ENCODE data around the gene SDCCAG8. TPM values are rescaled to one million over a fixed set of nuclear protein-coding genes. Genes with fewer than 3 reads are reported as not detected.

The SDCCAG8 gene
- total and polyA plus RNA-seq, 4 donors = 25.4 to 96.7 (median 48.2) TPM

DNA sequence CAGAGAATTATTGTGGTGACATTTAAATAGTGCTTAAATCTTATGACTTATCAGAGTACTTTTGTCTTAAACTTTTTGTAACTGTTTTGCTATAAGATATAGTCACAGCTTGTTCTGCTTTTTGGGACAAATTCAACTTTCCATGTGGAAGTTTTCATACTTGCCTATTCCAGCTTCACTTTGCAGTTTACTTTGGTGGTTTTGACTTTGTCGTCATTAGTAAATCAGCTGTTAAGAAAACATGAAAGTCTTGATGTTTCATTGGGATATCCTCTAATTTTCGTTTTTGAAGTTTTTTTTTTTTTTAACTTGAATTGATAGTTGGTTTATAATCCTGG lies 31.3 kb downstream of the SDCCAG8 start:
- ATAC-seq (ENCODE audit: insufficient read depth, low FRiP score) (no peak), DNase-seq (peak in 2 of 3 donors; percentile 76 to 86)
- Histone ChIP-seq H3K36me3 (ENCODE audit: control insufficient read depth in 4 of 4, insufficient read depth in 4 of 4, low read length in 4 of 4) (peaks cover 0 to 22% (median 10%) of the 10 kb centered on the region in 4 donors), H3K9ac (ENCODE audit: insufficient read depth in 1 of 2, low read length in 2 of 2) (peak overlapping the region in 1 of 2 donors; percentile 8), H3K4me1 (ENCODE audit: control insufficient read depth in 5 of 5, insufficient read depth in 5 of 5, low read length in 5 of 5) (peaks cover 0 to 22% (median 0%) of the 10 kb centered on the region in 5 donors), H3K27me3 (ENCODE audit: control insufficient read depth in 3 of 3, insufficient read depth in 3 of 3, low read length in 2 of 3) (no peaks in the 10 kb centered on the region), H3K4me3 (no peak overlapping the region), H3K27ac (ENCODE audit: low read depth in 1 of 2, low read length in 1 of 2) (no peak overlapping the region), H3K9me3 (ENCODE audit: control insufficient read depth in 4 of 4, insufficient read depth in 3 of 4, low read length in 3 of 4) (no peaks in the 10 kb centered on the region)
- 50 to 51% methylated on average over 2 of the region's 2 CpGs for WGBS, 2 donors
- TF ChIP-seq, protein P1, sequence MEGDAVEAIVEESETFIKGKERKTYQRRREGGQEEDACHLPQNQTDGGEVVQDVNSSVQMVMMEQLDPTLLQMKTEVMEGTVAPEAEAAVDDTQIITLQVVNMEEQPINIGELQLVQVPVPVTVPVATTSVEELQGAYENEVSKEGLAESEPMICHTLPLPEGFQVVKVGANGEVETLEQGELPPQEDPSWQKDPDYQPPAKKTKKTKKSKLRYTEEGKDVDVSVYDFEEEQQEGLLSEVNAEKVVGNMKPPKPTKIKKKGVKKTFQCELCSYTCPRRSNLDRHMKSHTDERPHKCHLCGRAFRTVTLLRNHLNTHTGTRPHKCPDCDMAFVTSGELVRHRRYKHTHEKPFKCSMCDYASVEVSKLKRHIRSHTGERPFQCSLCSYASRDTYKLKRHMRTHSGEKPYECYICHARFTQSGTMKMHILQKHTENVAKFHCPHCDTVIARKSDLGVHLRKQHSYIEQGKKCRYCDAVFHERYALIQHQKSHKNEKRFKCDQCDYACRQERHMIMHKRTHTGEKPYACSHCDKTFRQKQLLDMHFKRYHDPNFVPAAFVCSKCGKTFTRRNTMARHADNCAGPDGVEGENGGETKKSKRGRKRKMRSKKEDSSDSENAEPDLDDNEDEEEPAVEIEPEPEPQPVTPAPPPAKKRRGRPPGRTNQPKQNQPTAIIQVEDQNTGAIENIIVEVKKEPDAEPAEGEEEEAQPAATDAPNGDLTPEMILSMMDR (IDR thresholded peaks at IDR 0.05; ENCODE audit: control extremely low read depth, extremely low read depth) = no peak

DNA sequence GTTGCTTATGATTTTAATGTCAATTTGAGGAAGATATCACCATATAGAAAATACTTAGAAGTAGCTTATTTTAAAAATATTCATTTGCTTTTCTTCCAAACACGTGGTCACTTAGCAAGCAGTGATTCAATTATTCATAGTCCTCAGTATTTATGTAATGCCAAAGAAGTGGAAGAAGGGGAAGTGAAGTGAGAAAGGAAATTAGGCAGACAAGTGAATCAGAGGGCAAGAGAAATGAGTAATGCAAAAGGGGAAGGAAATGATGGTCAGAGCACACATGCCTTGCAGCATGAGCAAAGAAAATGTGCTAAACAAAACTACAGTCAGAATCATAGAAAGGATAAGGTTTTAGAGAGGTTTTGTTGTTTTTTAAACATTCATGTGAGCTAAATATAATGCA lies 31.8 kb downstream of the SDCCAG8 start:
- no peak overlapping the region for H3K27ac ChIP-seq (ENCODE audit: low read depth in 1 of 2, low read length in 1 of 2)
- H3K27me3 ChIP-seq (ENCODE audit: control insufficient read depth in 3 of 3, insufficient read depth in 3 of 3, low read length in 2 of 3) = no peaks in the 10 kb centered on the region
- WGBS, 2 donors = 5% methylated on average over 1 of the region's 1 CpG
- no peak overlapping the region for H3K4me3 ChIP-seq
- peak; percentile 90 for ATAC-seq (ENCODE audit: insufficient read depth, low FRiP score)
- TF ChIP-seq, protein P1 (IDR thresholded peaks at IDR 0.05; ENCODE audit: control extremely low read depth, extremely low read depth) = no peak
- peak in 2 of 3 donors; percentile 50 to 53 for DNase-seq
- peak overlapping the region in 1 of 2 donors; percentile 8 for H3K9ac ChIP-seq (ENCODE audit: insufficient read depth in 1 of 2, low read length in 2 of 2)
- peaks cover 0 to 22% (median 9%) of the 10 kb centered on the region in 4 donors for H3K36me3 ChIP-seq (ENCODE audit: control insufficient read depth in 4 of 4, insufficient read depth in 4 of 4, low read length in 4 of 4)
- no peaks in the 10 kb centered on the region for H3K9me3 ChIP-seq (ENCODE audit: control insufficient read depth in 4 of 4, insufficient read depth in 3 of 4, low read length in 3 of 4)
- peaks cover 0 to 22% (median 0%) of the 10 kb centered on the region in 5 donors for H3K4me1 ChIP-seq (ENCODE audit: control insufficient read depth in 5 of 5, insufficient read depth in 5 of 5, low read length in 5 of 5)

DNA sequence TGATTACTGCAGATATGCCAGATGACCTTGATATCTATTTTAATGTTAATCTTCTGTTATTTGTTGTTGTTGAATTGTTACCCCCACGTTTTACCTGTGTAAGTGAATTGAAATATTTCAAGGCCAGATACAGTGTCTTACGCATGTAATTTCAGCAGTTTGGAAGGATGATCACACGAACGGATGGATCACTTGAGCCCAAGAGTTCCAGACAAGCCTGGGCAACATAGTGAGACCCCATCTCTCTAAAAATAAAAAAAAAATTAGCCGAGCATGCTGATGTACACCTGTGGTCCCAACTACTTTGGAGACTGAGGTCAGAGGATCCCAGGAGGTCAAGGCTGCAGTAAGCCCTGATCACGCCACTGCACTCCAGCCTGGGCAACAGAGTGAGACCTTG lies 32.2 kb downstream of the SDCCAG8 start:
- H3K27me3 ChIP-seq (ENCODE audit: control insufficient read depth in 3 of 3, insufficient read depth in 3 of 3, low read length in 2 of 3) = no peaks in the 10 kb centered on the region
- peaks cover 0 to 22% (median 0%) of the 10 kb centered on the region in 5 donors for H3K4me1 ChIP-seq (ENCODE audit: control insufficient read depth in 5 of 5, insufficient read depth in 5 of 5, low read length in 5 of 5)
- peak overlapping the region in 1 of 2 donors; percentile 86 for H3K27ac ChIP-seq (ENCODE audit: low read depth in 1 of 2, low read length in 1 of 2)
- peaks cover 2 to 22% (median 9%) of the 10 kb centered on the region in 4 donors for H3K36me3 ChIP-seq (ENCODE audit: control insufficient read depth in 4 of 4, insufficient read depth in 4 of 4, low read length in 4 of 4)
- no peaks in the 10 kb centered on the region for H3K9me3 ChIP-seq (ENCODE audit: control insufficient read depth in 4 of 4, insufficient read depth in 3 of 4, low read length in 3 of 4)
- TF ChIP-seq, protein P1 (IDR thresholded peaks at IDR 0.05; ENCODE audit: control extremely low read depth, extremely low read depth) = no peak
- ATAC-seq (ENCODE audit: insufficient read depth, low FRiP score) (no peak), DNase-seq (no peak)
- H3K4me3 ChIP-seq = no peak overlapping the region
- WGBS, 2 donors = 61 to 78% methylated on average over 6 of the region's 6 CpGs
- no peak overlapping the region for H3K9ac ChIP-seq (ENCODE audit: insufficient read depth in 1 of 2, low read length in 2 of 2)

DNA sequence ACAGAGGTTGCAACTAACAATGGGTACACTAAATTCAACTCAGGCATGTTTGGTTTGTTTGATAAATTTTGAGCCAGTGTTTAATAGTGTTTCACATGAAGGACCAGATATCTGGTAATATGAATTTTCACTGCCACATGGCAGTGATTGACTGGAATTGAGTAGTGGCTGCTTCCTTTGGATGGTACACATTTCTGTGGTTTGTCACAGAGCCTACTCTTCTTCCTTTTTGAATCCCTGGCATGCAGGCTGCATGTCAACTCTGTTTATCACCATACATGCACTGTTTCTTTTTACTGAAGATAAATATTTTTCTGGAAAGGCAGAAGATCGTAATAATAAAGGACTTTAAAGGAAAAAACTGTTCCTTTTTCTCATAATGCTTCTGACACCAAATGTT lies 35.5 kb downstream of the SDCCAG8 start:
- Histone ChIP-seq H3K36me3 (ENCODE audit: control insufficient read depth in 4 of 4, insufficient read depth in 4 of 4, low read length in 4 of 4) (peaks cover 2 to 25% (median 13%) of the 10 kb centered on the region in 4 donors), H3K27me3 (ENCODE audit: control insufficient read depth in 3 of 3, insufficient read depth in 3 of 3, low read length in 2 of 3) (no peaks in the 10 kb centered on the region), H3K27ac (ENCODE audit: low read depth in 1 of 2, low read length in 1 of 2) (no peak overlapping the region), H3K9ac (ENCODE audit: insufficient read depth in 1 of 2, low read length in 2 of 2) (no peak overlapping the region), H3K4me3 (no peak overlapping the region), H3K9me3 (ENCODE audit: control insufficient read depth in 4 of 4, insufficient read depth in 3 of 4, low read length in 3 of 4) (no peaks in the 10 kb centered on the region), H3K4me1 (ENCODE audit: control insufficient read depth in 5 of 5, insufficient read depth in 5 of 5, low read length in 5 of 5) (peaks cover 0 to 14% (median 0%) of the 10 kb centered on the region in 5 donors)
- no peak for DNase-seq
- WGBS, 2 donors = 67 to 77% methylated on average over 1 of the region's 1 CpG
- TF ChIP-seq, protein P1 (IDR thresholded peaks at IDR 0.05; ENCODE audit: control extremely low read depth, extremely low read depth) = no peak
- no peak for ATAC-seq (ENCODE audit: insufficient read depth, low FRiP score)
